Right atrium auricular region (tissue), 2 donors: Measurements from ENCODE around the gene SCTR. TPM values are rescaled to one million over a fixed set of nuclear protein-coding genes. Genes with fewer than 3 reads are reported as not detected.

ENCODE experiments used
- DNase-seq: peaks from one replicate; pipeline ENCODE4 v3.0.0-alpha.2; 2019; ENCODE audit warnings: low spot score
- H3K27ac ChIP-seq, 2 donors: fragments of 200-600 bp; sonication (generic); 1 replicate in 1 of 2; 2 replicates in 1 of 2; pipeline ENCODE4 v1.5.1; 2016 to 2019
- H3K27me3 ChIP-seq, 2 donors: fragments of 200-600 bp; sonication (generic); one replicate each; pipeline versions ENCODE4 v1.5.1 to v1.6.0; 2017 to 2019
- H3K36me3 ChIP-seq: fragments of 200-600 bp; sonication (generic); one replicate; pipeline ENCODE4 v1.5.1; 2016
- H3K4me1 ChIP-seq, 2 donors: fragments of 200-600 bp; sonication (generic); one replicate each; pipeline versions ENCODE4 v1.5.1 to v1.6.0; 2017 to 2019
- H3K4me3 ChIP-seq, 2 donors: fragments of 200-600 bp; sonication (generic); 1 replicate in 1 of 2; 2 replicates in 1 of 2; pipeline ENCODE4 v1.5.1; 2017 to 2019; ENCODE audit warnings: mild to moderate bottlenecking in 1 of 2, moderate library complexity in 1 of 2
- H3K9me3 ChIP-seq, 2 donors: fragments of 200-600 bp; sonication (generic); one replicate each; pipeline ENCODE4 v1.5.1; 2019
- CTCF ChIP-seq, 2 donors: fragments of 200-600 bp; sonication (generic); IDR thresholded peaks; one replicate each; pipeline ENCODE4 v1.5.1; 2019; ENCODE audit warnings: antibody characterized with exemption in 2 of 2
- total RNA-seq, 2 donors: library from RNA; depleted of rRNA; stranded (reverse); fragments of >200 nt; gene quantifications; one replicate each; pipeline ENCODE4 v1.1.0, GENCODE V29; 2016

The SCTR gene
- total RNA-seq, 2 donors from 2014 or later = not detected

GRCh38 chr2:119423108-119423444, 101.2 kb downstream of the SCTR start:
- Histone ChIP-seq H3K36me3 (no peaks in the 10 kb centered on the region), H3K9me3 (no peaks in the 10 kb centered on the region), H3K4me3 (no peak overlapping the region), H3K4me1 (peaks cover 0 to 16% of the 10 kb centered on the region in 2 donors), H3K27ac (no peak overlapping the region), H3K27me3 (no peaks in the 10 kb centered on the region)
- no peak for TF ChIP-seq CTCF (IDR thresholded peaks at IDR 0.05)
- no peak for DNase-seq

- H3K9me3 ChIP-seq = no peaks in the 10 kb centered on the region
- DNase-seq = no peak
Observed at GRCh38 chr2:119422360-119423107, 101.7 kb downstream of the SCTR start.

GRCh38 chr2:119421741-119422140, 102.5 kb downstream of the SCTR start:
- no peak for DNase-seq
- Histone ChIP-seq H3K4me3 (no peak overlapping the region), H3K27ac (no peak overlapping the region), H3K36me3 (no peaks in the 10 kb centered on the region), H3K4me1 (peaks cover 0 to 10% of the 10 kb centered on the region in 2 donors), H3K9me3 (no peaks in the 10 kb centered on the region), H3K27me3 (no peaks in the 10 kb centered on the region)
- TF ChIP-seq CTCF (IDR thresholded peaks at IDR 0.05) = no peak

More at GRCh38 chr2:119422360-119423107, 101.7 kb downstream of the SCTR start:
- no peak for TF ChIP-seq CTCF (IDR thresholded peaks at IDR 0.05)
- Histone ChIP-seq H3K27ac (no peak overlapping the region), H3K36me3 (no peaks in the 10 kb centered on the region), H3K4me3 (no peak overlapping the region), H3K27me3 (no peaks in the 10 kb centered on the region), H3K4me1 (peaks cover 0 to 16% of the 10 kb centered on the region in 2 donors)

- Histone ChIP-seq H3K36me3 (no peaks in the 10 kb centered on the region), H3K27ac (no peak overlapping the region), H3K9me3 (no peaks in the 10 kb centered on the region), H3K27me3 (no peaks in the 10 kb centered on the region), H3K4me3 (no peak overlapping the region), H3K4me1 (peaks cover 0 to 5% of the 10 kb centered on the region in 2 donors)
- DNase-seq = no peak
- no peak for TF ChIP-seq CTCF (IDR thresholded peaks at IDR 0.05)
Observed at GRCh38 chr2:119421304-119421703, 103.0 kb downstream of the SCTR start.

- no peaks in the 10 kb centered on the region for H3K4me1 ChIP-seq
- no peaks in the 10 kb centered on the region for H3K36me3 ChIP-seq
- H3K27me3 ChIP-seq = no peaks in the 10 kb centered on the region
- no peak for DNase-seq
- no peak overlapping the region for H3K27ac ChIP-seq
- no peak for TF ChIP-seq CTCF (IDR thresholded peaks at IDR 0.05)
- H3K4me3 ChIP-seq = no peak overlapping the region
- H3K9me3 ChIP-seq = peaks cover 0 to under 1% of the 10 kb centered on the region in 2 donors
Observed at GRCh38 chr2:119419803-119420508, 104.3 kb downstream of the SCTR start.
